AG09309 (cell line): ENCODE measurements around the gene LIM2.
A peak's percentile ranks its signal among the peaks of the same experiment; 100 is the strongest.

Source experiments
- DNase-seq: peaks from one replicate; pipeline ENCODE4 v3.0.0-alpha.2; 2010; ENCODE audit warnings: low read depth
- H3K4me3 ChIP-seq: 2 replicates; pipeline ENCODE4 v1.5.1; 2011; ENCODE audit warnings: mild to moderate bottlenecking, low read depth, low read length, moderate library complexity; ENCODE audit not compliant: control insufficient read depth
- TF ChIP-seq, protein P1 (sequence below): IDR thresholded peaks from 2 replicates; pipeline ENCODE4 v1.5.1; 2011; ENCODE audit warnings: mild to moderate bottlenecking, low read depth, low read length, inconsistent platforms; ENCODE audit not compliant: insufficient read depth, control insufficient read depth; ENCODE audit errors: missing control alignments

LIM2 gene

DNA sequence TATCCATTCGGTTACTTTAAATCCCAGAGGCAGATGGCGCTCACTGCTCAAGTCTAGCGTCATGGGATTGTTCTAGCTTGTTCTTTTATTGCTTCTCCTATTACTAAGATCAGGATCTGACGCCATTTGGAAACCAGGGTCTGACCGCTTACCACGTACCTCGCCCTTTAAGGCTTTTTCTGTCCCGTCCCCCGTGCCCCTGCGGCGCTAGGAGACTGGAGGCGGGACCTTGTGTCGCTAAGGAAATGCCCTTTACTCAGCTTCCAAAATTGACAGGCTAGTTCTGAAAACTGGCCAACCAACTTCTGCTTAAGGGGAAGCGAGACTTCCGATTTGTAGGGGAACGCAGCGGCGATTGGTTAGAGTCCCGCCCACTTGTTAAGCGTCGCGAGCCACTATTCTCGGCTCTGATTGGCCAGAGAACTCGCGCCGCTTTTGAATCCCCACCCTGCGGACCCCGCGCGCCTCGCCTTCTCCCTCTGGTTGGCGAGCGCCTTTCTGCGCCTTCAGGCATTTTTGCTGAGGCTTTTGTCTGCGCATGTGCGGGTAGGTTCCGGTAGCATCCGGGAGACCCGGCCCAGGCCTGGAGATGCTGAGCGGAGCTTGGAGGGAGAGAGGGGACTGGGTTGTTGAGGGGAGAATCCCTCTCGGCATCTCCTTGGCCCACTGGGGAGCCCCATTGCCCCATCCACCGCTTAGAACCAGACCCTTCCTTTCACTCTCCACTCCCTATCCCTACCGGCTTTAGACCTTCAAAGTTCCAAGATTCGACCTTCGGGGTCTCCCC lies 6.5 kb upstream of the LIM2 start:
- peak; percentile 97 for DNase-seq
- H3K4me3 ChIP-seq = peak overlapping the region; percentile 56
- TF ChIP-seq, protein P1, sequence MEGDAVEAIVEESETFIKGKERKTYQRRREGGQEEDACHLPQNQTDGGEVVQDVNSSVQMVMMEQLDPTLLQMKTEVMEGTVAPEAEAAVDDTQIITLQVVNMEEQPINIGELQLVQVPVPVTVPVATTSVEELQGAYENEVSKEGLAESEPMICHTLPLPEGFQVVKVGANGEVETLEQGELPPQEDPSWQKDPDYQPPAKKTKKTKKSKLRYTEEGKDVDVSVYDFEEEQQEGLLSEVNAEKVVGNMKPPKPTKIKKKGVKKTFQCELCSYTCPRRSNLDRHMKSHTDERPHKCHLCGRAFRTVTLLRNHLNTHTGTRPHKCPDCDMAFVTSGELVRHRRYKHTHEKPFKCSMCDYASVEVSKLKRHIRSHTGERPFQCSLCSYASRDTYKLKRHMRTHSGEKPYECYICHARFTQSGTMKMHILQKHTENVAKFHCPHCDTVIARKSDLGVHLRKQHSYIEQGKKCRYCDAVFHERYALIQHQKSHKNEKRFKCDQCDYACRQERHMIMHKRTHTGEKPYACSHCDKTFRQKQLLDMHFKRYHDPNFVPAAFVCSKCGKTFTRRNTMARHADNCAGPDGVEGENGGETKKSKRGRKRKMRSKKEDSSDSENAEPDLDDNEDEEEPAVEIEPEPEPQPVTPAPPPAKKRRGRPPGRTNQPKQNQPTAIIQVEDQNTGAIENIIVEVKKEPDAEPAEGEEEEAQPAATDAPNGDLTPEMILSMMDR = peak; percentile 3

DNA sequence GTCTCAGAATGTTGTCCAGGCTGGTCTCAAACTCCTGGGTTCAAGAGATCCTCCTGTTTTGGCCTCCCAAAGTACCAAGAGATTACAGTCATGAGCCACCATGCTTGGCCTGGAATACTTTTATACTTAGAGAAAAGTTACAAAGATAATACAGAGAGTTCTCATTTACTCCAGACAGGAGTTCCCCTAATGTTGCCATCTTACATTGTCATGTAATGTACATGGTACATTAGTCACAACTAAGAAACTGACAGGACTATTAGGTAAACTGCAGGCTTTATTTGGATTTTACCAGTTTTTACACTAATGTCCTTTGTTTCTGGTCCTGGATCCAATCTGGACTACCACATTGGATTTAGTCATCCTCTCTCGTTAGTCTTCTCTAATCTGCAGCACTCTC lies 4.9 kb upstream of the LIM2 start:
- TF ChIP-seq, protein P1 = no peak
- no peak for DNase-seq
- H3K4me3 ChIP-seq = no peak overlapping the region

DNA sequence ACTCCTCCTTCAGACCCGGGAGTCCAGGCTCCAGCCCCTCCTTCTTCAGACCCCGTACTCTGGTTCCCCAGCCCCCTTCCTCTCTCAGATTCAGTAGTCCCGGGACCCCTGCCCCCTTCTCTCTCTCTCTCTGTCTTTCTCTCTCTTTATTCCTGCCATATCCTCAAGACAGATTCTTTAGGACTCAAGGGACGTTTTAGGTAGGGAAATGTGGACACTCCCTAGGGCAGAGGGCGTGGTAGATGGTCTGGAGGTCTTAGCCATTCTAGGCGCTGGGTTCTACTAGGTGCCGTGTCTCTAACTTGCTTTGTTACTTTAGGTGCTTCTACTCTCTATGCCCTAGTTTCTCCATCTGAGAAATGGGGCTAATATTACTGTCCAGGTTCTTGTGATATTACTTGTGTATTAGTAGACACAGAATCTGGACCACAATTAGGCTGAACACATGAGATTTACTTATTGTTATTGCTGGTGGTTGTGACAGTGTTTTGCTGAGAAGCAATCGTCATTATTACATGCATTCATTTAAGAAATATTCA lies 3.4 kb upstream of the LIM2 start:
- no peak for DNase-seq
- H3K4me3 ChIP-seq = no peak overlapping the region
- TF ChIP-seq, protein P1 = no peak

DNA sequence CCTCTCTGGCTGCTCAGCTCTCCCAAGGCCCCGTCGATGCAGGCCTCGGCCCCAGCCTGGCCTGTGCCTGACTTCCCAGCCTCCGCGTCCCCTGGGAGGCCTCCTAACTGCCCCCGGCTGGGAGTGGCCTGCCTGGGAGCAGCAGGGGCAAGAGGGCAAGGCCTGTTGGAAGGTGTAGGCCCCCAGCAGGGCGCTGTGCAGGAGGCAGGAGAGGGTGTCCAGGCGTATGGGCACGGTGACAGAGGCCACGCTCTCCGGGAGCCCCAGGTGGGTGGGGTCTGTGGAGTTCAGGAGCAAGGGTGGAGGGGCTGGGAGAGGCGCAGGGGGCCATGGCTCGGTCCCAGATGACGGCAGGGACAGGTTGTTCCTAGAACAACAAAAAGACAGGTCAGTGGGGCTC lies 1.4 kb upstream of the LIM2 start:
- DNase-seq = no peak
- no peak overlapping the region for H3K4me3 ChIP-seq
- TF ChIP-seq, protein P1 = no peak

DNA sequence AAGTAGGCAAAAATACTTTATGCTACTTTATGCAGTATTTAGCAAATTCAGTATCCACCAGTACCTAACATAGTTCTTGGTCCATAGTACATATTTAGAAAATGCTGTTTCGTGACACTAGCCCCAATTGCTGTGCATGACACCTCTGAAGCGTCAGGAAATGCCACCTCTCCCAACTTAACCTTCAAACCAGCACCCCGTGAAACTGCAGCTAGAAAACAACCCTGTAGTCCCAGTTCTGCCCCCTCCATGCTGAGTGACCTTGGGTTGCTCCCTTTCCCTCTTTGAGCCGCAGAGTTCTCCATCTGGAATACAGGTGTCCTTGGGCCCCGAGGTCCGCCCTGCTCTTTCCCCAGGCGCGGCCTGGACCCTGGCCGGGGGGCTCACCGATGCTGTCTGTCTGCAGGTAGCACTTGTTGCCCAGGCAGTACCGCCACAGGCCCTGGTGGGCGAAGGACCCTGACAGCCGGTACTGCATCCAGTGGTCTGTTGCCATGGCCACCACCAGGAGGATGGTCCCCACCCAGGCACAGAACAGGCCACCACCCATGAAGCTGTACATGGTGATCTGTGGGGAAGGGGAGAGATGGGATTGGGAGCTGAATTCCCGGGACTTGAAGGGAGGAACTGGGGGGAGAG lies 773 bp downstream of the LIM2 start:
- TF ChIP-seq, protein P1 = no peak
- no peak for DNase-seq
- no peak overlapping the region for H3K4me3 ChIP-seq

DNA sequence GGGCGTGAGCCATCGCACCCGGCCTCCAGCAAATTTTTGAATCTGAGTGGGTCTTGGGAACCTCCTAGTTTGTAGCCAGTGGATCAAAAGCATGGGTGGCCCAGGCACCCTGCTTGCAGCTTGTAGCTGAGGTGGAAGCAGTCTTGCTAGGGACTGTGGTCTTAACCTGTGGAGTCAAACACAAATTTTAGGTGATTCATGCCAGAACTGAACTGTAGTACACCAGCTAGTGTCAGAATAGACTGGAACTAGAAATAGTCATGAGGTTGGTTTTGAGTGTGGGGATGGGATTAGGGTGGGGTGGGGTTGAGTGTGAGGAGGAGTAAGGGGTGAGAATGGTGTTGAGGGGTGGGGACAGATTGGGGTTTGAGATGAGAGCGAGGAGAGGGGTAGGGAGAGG lies 5.8 kb downstream of the LIM2 start:
- no peak overlapping the region for H3K4me3 ChIP-seq
- TF ChIP-seq, protein P1 = no peak
- no peak for DNase-seq

DNA sequence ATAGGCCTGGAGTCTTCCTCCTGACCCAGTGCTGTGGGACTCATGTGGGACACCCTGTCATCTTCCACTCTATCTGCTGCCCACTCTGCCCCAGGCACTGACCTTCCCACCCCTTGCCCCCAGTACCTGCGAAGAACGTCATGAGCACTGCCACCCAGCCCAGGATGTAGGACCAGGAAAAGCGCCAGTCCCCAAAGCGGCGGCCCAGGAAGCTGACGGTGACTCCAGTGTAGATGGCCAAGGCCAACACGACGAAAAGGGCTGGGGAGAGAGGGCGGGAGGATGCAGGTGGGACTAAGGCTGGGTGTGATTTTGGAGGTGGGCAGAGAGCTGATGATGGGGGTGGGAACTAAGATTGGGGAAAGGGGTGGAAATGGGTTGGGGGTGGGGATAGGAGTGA lies 7.4 kb downstream of the LIM2 start:
- H3K4me3 ChIP-seq = no peak overlapping the region
- TF ChIP-seq, protein P1 = no peak
- no peak for DNase-seq
